MCF 10A (cell line): ENCODE measurements around the gene GRIA1. TPM values are rescaled to one million over a fixed set of nuclear protein-coding genes. Genes with fewer than 3 reads are reported as not detected.

Source experiments
- BruUV-seq: library from RNA; stranded (reverse); fragments of 400-500 nt; replicated peaks from 2 replicates; lab custom pipeline; 2021; lab: Mats Ljungman, UMichigan
- CTCF ChIA-PET: fragments of 300-600 bp; sonication (Branson Sonifier 250); formaldehyde crosslinking; extraction: SDS; loops from one replicate; lab custom pipeline; 2021; ENCODE audit warnings: antibody characterized with exemption, inconsistent platforms; lab: Yijun Ruan, JAX
- POLR2A ChIA-PET: fragments of 300-600, 350-650 bp; sonication (Branson Sonifier 250); formaldehyde crosslinking; extraction: SDS; loops from one replicate; lab custom pipeline; 2020; ENCODE audit warnings: antibody characterized with exemption, inconsistent platforms; lab: Yijun Ruan, JAX
- DNase-seq: peaks from one replicate; pipeline ENCODE4 v3.0.0-alpha.2; 2018; ENCODE audit not compliant: unreplicated experiment
- H3K27ac Mint-ChIP-seq: one replicate; pipeline ENCODE4 v1.8.0; 2022; ENCODE audit warnings: mild to moderate bottlenecking, low read depth, mixed read lengths; ENCODE audit not compliant: unreplicated experiment
- H3K27me3 Mint-ChIP-seq: one replicate; pipeline ENCODE4 v1.8.0; 2022; ENCODE audit warnings: mixed read lengths; ENCODE audit not compliant: insufficient read depth, unreplicated experiment
- H3K36me3 Mint-ChIP-seq: one replicate; pipeline ENCODE4 v1.8.0; 2022; ENCODE audit warnings: mild to moderate bottlenecking, moderate library complexity, mixed read lengths; ENCODE audit not compliant: insufficient read depth, unreplicated experiment
- H3K4me1 Mint-ChIP-seq: one replicate; pipeline ENCODE4 v1.8.0; 2022; ENCODE audit warnings: mixed read lengths; ENCODE audit not compliant: insufficient read depth, unreplicated experiment
- H3K4me3 Mint-ChIP-seq: one replicate; pipeline ENCODE4 v1.8.0; 2022; ENCODE audit warnings: mild to moderate bottlenecking, moderate library complexity, mixed read lengths; ENCODE audit not compliant: unreplicated experiment
- H3K9me3 Mint-ChIP-seq: one replicate; pipeline ENCODE4 v1.8.0; 2022; ENCODE audit warnings: mixed read lengths; ENCODE audit not compliant: unreplicated experiment
- intact Hi-C: fragments of 100-400 bp; cut with micrococcal nuclease; formaldehyde crosslinking; loops from 2 replicates; pipeline ENCODE4 v1.14.1; 2022
- total RNA-seq: library from RNA; stranded (reverse); gene quantifications from 2 replicates; pipeline ENCODE4 v1.2.3, GENCODE V29; 2022
- TF ChIP-seq, protein P1 (sequence below): fragments of 200-600 bp; IDR thresholded peaks from one replicate; pipeline ENCODE4 v1.8.0; 2022; ENCODE audit warnings: antibody characterized with exemption, mild to moderate bottlenecking; ENCODE audit not compliant: unreplicated experiment

Gene GRIA1
- total RNA-seq, 1 experiment from 2014 or later = not detected

DNA sequence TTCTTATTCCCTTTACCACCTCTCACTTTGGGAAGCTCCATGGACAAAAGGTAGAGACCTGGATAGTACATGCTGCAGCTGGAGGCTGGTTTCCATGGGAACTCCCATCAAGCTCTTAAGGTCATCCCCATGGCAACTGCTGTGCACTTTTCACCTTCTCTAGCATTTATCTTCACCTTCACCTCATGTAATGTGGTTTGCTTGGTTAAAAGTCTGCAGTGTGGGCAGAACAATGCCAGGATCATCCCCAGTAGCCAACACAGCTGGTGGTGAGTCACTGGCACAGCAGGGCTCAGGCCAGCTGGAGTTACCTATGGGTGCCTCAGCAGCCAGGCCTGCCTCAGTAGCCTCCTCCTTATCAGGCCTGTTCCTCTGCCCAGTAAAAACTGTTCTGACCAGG lies 210.5 kb downstream of the GRIA1 start:
- TF ChIP-seq, protein P1, sequence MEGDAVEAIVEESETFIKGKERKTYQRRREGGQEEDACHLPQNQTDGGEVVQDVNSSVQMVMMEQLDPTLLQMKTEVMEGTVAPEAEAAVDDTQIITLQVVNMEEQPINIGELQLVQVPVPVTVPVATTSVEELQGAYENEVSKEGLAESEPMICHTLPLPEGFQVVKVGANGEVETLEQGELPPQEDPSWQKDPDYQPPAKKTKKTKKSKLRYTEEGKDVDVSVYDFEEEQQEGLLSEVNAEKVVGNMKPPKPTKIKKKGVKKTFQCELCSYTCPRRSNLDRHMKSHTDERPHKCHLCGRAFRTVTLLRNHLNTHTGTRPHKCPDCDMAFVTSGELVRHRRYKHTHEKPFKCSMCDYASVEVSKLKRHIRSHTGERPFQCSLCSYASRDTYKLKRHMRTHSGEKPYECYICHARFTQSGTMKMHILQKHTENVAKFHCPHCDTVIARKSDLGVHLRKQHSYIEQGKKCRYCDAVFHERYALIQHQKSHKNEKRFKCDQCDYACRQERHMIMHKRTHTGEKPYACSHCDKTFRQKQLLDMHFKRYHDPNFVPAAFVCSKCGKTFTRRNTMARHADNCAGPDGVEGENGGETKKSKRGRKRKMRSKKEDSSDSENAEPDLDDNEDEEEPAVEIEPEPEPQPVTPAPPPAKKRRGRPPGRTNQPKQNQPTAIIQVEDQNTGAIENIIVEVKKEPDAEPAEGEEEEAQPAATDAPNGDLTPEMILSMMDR = no peak
- H3K27me3 Mint-ChIP-seq = no peaks in the 10 kb centered on the region
- H3K4me3 Mint-ChIP-seq = no peak overlapping the region
- no TSS peak for BruUV-seq
- peak; percentile 49 for DNase-seq
- no peaks in the 10 kb centered on the region for H3K9me3 Mint-ChIP-seq
- ChIA-PET CTCF (interaction anchor here (1.1 kb wide), 1 partner anchor 45 kb away, joined by 3 read pairs; no protein-coding TSS in a partner anchor), POLR2A (interaction anchor here (1.2 kb wide), 1 partner anchor 502 kb away, joined by 3 read pairs; no protein-coding TSS in a partner anchor)
- H3K36me3 Mint-ChIP-seq = no peaks in the 10 kb centered on the region
- peaks cover 5% of the 10 kb centered on the region for H3K4me1 Mint-ChIP-seq
- no peak overlapping the region for H3K27ac Mint-ChIP-seq
- intact Hi-C loops = no loop called here

DNA sequence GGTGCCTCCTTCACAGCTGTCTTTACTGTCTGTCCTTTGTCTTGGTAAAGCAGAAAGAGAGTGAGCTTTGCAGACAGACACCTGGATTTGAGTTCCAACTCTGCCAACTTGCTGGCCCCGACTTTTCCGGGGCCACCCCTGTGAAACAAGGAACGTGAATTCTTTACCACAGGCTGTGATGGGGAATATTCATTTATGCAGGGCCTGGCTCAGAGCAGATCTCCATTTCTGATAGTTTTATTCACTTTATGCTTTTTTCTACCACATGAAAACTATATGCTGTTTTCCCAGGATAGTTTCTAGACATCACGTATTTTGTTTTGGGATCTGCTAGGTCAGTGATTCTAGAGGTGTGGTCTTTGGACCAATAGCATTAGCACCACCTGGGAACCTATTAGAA lies 211.8 kb downstream of the GRIA1 start:
- Mint-ChIP-seq H3K4me1 (peaks cover 5% of the 10 kb centered on the region), H3K36me3 (no peaks in the 10 kb centered on the region), H3K27me3 (no peaks in the 10 kb centered on the region), H3K27ac (no peak overlapping the region), H3K9me3 (no peaks in the 10 kb centered on the region), H3K4me3 (no peak overlapping the region)
- ChIA-PET POLR2A (no interaction called here), CTCF (no interaction called here)
- TF ChIP-seq, protein P1 = no peak
- intact Hi-C loops = no loop called here
- no TSS peak for BruUV-seq
- DNase-seq = no peak

DNA sequence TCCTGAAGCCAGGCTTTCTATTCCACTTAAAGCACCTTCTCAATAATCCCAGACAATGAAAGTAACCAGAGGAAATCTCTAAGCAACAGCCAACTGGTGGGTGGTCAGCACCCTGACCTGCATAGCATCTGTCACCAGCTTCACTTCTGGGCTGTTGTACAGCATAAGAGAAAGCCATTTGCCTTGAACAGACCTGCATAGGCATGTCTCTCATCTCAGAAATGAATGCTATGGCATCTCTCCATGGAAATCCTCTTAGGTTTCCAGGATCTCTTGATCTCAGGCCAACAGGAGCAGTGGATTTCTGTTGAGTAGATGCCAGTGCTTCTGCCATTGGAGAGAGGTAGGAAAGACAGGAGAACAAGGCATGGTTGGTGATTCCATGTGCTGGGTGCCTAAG lies 213.6 kb downstream of the GRIA1 start:
- ChIA-PET CTCF (no interaction called here), POLR2A (no interaction called here)
- H3K27ac Mint-ChIP-seq = no peak overlapping the region
- H3K36me3 Mint-ChIP-seq = no peaks in the 10 kb centered on the region
- intact Hi-C loops = no loop called here
- no peaks in the 10 kb centered on the region for H3K27me3 Mint-ChIP-seq
- DNase-seq = no peak
- peaks cover 5% of the 10 kb centered on the region for H3K4me1 Mint-ChIP-seq
- BruUV-seq = no TSS peak
- no peak overlapping the region for H3K4me3 Mint-ChIP-seq
- H3K9me3 Mint-ChIP-seq = no peaks in the 10 kb centered on the region
- TF ChIP-seq, protein P1 = no peak

DNA sequence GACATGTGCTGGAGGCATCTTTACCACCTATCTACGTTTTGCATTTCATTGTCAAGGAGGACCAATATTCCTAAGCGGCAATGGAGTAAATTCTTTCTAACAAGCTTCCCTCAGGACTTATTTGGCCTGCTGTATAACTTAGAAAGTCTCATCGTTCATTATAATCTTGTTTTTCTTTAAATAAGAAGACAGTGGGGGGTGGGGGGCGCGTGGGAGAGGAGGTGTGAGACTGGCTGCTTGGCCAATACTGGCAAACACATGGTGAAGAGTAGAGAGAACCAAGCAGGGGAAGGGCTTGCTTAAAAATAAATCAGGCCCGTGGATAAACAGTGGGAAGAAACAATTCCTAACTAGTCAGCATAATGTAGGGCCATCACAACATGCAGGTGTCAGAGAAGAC lies 217.2 kb downstream of the GRIA1 start:
- BruUV-seq = no TSS peak
- intact Hi-C loops = no loop called here
- POLR2A ChIA-PET = no interaction called here
- Mint-ChIP-seq H3K36me3 (no peaks in the 10 kb centered on the region), H3K4me3 (no peak overlapping the region), H3K4me1 (no peaks in the 10 kb centered on the region), H3K9me3 (no peaks in the 10 kb centered on the region), H3K27ac (no peak overlapping the region), H3K27me3 (no peaks in the 10 kb centered on the region)
- CTCF ChIA-PET = interaction anchor here (0.6 to 0.7 kb wide), 4 partner anchors 48 to 1357 kb away, joined by 3 to 5 read pairs (median 3); no protein-coding TSS in a partner anchor
- TF ChIP-seq, protein P1 = no peak
- no peak for DNase-seq
